ENCODE measurements around the gene LRRC75A. TPM values are rescaled to one million over a fixed set of nuclear protein-coding genes. Genes with fewer than 3 reads are reported as not detected.

Gene LRRC75A
- total and polyA plus RNA-seq, 2 donors (not counting 1 experiment from before 2014, with no cell fraction given): 0.64 to 3.1 TPM

DNA sequence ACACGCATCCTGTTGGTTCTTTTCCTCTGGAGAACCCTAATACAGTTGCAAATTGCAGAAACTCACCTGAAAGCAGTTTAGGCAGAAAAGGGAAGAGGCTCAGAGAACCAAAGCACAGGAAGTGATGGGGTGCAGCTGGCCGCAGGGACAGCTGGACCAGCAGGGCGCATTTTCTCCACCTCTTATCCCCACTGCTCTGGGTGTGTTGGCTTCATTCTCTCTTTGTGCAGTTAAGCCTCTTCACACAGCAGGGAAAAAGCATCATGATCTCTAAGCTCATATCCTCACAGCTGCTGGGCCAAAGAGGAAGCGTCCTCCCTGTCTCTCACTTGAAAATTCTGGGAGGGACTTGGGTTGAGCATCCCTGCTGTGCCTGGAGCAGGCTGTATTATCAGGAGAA lies 20.0 kb upstream of the LRRC75A start:
- Histone ChIP-seq H3K79me2 (ENCODE audit: control insufficient read depth, insufficient read depth, low read length) (no peaks in the 10 kb centered on the region), H3K4me3 (replicated peaks in 1 of 4; ENCODE audit: control extremely low read depth in 1 of 4, insufficient read depth in 1 of 4, low read depth in 3 of 4, low read length in 4 of 4) (no peak overlapping the region), H3K4me2 (ENCODE audit: extremely low read depth, insufficient read depth, low read length) (no peak overlapping the region), H4K20me1 (ENCODE audit: control insufficient read depth, extremely low read depth, insufficient read depth, low read length) (no peaks in the 10 kb centered on the region), H3K36me3 (ENCODE audit: control insufficient read depth, insufficient read depth, low read length) (no peaks in the 10 kb centered on the region), H3K27me3 (ENCODE audit: control insufficient read depth, insufficient read depth, low read length) (peaks cover 3% of the 10 kb centered on the region), H3K9ac (ENCODE audit: insufficient read depth, low read length) (no peak overlapping the region), H3K9me3 (ENCODE audit: control insufficient read depth, insufficient read depth, low read depth, low read length) (no peaks in the 10 kb centered on the region), H3K4me1 (ENCODE audit: control insufficient read depth, extremely low read depth, insufficient read depth, low read length) (peaks cover 6% of the 10 kb centered on the region), H2AFZ (ENCODE audit: low read length) (no peak overlapping the region), H3K27ac (ENCODE audit: insufficient read depth, low read length) (no peak overlapping the region)
- TF ChIP-seq, protein P1, sequence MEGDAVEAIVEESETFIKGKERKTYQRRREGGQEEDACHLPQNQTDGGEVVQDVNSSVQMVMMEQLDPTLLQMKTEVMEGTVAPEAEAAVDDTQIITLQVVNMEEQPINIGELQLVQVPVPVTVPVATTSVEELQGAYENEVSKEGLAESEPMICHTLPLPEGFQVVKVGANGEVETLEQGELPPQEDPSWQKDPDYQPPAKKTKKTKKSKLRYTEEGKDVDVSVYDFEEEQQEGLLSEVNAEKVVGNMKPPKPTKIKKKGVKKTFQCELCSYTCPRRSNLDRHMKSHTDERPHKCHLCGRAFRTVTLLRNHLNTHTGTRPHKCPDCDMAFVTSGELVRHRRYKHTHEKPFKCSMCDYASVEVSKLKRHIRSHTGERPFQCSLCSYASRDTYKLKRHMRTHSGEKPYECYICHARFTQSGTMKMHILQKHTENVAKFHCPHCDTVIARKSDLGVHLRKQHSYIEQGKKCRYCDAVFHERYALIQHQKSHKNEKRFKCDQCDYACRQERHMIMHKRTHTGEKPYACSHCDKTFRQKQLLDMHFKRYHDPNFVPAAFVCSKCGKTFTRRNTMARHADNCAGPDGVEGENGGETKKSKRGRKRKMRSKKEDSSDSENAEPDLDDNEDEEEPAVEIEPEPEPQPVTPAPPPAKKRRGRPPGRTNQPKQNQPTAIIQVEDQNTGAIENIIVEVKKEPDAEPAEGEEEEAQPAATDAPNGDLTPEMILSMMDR (conservative IDR thresholded peaks at IDR 0.05 in 1 of 2, IDR thresholded peaks at IDR 0.05 in 1 of 2; ENCODE audit: low read depth in 1 of 2, low read length in 2 of 2): no peak
- TF ChIP-seq EZH2 (IDR thresholded peaks at IDR 0.05; ENCODE audit: low read length, missing control alignments): no peak
- DNase-seq (ENCODE audit: low read depth in 2 of 2): no peak

DNA sequence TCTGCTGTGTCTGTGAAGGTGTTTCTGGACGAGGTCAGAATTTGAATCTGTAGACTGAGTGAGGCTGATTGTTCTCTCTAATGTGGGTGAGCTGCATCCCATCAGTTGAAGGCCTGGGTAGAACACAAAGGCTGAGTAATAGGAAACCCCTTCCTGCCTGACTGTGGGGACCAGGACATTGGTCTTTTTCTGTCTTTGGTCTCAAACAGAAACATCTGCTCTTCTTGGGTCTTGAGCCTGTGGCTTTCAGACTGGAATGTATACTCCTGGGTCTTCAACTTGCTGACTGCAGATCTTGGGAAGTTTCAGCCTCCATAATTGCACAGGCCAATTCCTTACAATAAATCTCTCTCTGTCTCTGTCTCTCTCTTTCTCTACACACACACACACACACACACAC lies 19.6 kb upstream of the LRRC75A start:
- no peaks in the 10 kb centered on the region for H4K20me1 ChIP-seq (ENCODE audit: control insufficient read depth, extremely low read depth, insufficient read depth, low read length)
- no peak overlapping the region for H3K4me3 ChIP-seq (replicated peaks in 1 of 4; ENCODE audit: control extremely low read depth in 1 of 4, insufficient read depth in 1 of 4, low read depth in 3 of 4, low read length in 4 of 4)
- no peak overlapping the region for H3K27ac ChIP-seq (ENCODE audit: insufficient read depth, low read length)
- H3K27me3 ChIP-seq (ENCODE audit: control insufficient read depth, insufficient read depth, low read length): peaks cover 3% of the 10 kb centered on the region
- no peaks in the 10 kb centered on the region for H3K79me2 ChIP-seq (ENCODE audit: control insufficient read depth, insufficient read depth, low read length)
- TF ChIP-seq, protein P1 (conservative IDR thresholded peaks at IDR 0.05 in 1 of 2, IDR thresholded peaks at IDR 0.05 in 1 of 2; ENCODE audit: low read depth in 1 of 2, low read length in 2 of 2): no peak
- no peak for TF ChIP-seq EZH2 (IDR thresholded peaks at IDR 0.05; ENCODE audit: low read length, missing control alignments)
- H3K36me3 ChIP-seq (ENCODE audit: control insufficient read depth, insufficient read depth, low read length): no peaks in the 10 kb centered on the region
- no peak overlapping the region for H3K4me2 ChIP-seq (ENCODE audit: extremely low read depth, insufficient read depth, low read length)
- H2AFZ ChIP-seq (ENCODE audit: low read length): no peak overlapping the region
- H3K4me1 ChIP-seq (ENCODE audit: control insufficient read depth, extremely low read depth, insufficient read depth, low read length): peaks cover 3% of the 10 kb centered on the region
- H3K9ac ChIP-seq (ENCODE audit: insufficient read depth, low read length): no peak overlapping the region
- H3K9me3 ChIP-seq (ENCODE audit: control insufficient read depth, insufficient read depth, low read depth, low read length): no peaks in the 10 kb centered on the region
- no peak for DNase-seq (ENCODE audit: low read depth in 2 of 2)

DNA sequence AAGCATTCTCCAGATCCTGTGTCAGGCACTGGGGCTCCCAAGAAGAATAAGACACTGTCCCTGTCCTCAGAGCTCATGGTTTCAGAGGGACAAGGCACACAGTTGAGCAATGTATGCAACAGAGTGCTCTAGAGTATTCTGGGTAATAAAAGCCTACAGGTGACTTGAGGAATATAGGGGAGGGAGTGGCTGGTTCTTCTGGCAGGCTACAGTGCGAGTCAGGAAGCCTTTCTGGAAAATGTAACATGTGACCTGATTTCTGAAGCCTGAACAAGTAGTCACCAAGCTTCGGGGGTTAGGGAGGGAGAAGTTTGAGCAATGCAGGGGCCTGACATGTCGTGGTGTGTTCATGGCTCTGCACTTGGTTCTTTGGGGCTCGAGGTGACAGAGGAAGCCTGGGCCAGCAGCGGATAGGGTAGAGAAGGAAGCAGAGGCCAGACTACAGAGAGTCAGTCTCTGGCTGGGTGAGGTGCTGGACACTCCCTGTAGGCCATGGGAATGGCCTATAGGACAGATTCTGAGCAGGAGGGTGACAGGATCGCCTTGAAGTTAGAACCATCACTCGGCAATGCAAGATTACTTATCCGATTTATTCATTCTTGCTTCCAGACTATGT lies 16.0 kb upstream of the LRRC75A start:
- Histone ChIP-seq H3K27ac (ENCODE audit: insufficient read depth, low read length) (no peak overlapping the region), H4K20me1 (ENCODE audit: control insufficient read depth, extremely low read depth, insufficient read depth, low read length) (no peaks in the 10 kb centered on the region), H3K4me3 (replicated peaks in 1 of 4; ENCODE audit: control extremely low read depth in 1 of 4, insufficient read depth in 1 of 4, low read depth in 3 of 4, low read length in 4 of 4) (no peak overlapping the region), H3K4me1 (ENCODE audit: control insufficient read depth, extremely low read depth, insufficient read depth, low read length) (no peaks in the 10 kb centered on the region), H3K36me3 (ENCODE audit: control insufficient read depth, insufficient read depth, low read length) (no peaks in the 10 kb centered on the region), H3K9ac (ENCODE audit: insufficient read depth, low read length) (no peak overlapping the region), H3K9me3 (ENCODE audit: control insufficient read depth, insufficient read depth, low read depth, low read length) (no peaks in the 10 kb centered on the region), H3K79me2 (ENCODE audit: control insufficient read depth, insufficient read depth, low read length) (no peaks in the 10 kb centered on the region), H3K27me3 (ENCODE audit: control insufficient read depth, insufficient read depth, low read length) (peaks cover 3% of the 10 kb centered on the region), H3K4me2 (ENCODE audit: extremely low read depth, insufficient read depth, low read length) (no peak overlapping the region), H2AFZ (ENCODE audit: low read length) (no peak overlapping the region)
- DNase-seq (ENCODE audit: low read depth in 2 of 2): no peak
- TF ChIP-seq, protein P1 (conservative IDR thresholded peaks at IDR 0.05 in 1 of 2, IDR thresholded peaks at IDR 0.05 in 1 of 2; ENCODE audit: low read depth in 1 of 2, low read length in 2 of 2): no peak
- no peak for TF ChIP-seq EZH2 (IDR thresholded peaks at IDR 0.05; ENCODE audit: low read length, missing control alignments)
